H1 (cell line): ENCODE measurements around the gene MGAT5B. TPM values are rescaled to one million over a fixed set of nuclear protein-coding genes. Genes with fewer than 3 reads are reported as not detected.
A peak's percentile ranks its signal among the peaks of the same experiment; 100 is the strongest.

Experiments used
- CTCF ChIA-PET: fragments of 300-600 bp; sonication (Branson Sonifier 250); formaldehyde crosslinking; loops from one replicate; lab custom pipeline; 2021; ENCODE audit not compliant: partially characterized antibody; lab: Charles Lee
- POLR2A ChIA-PET: fragments of 300-600 bp; sonication (Branson Sonifier 250); formaldehyde crosslinking; loops from one replicate; lab custom pipeline; 2021; ENCODE audit warnings: inconsistent platforms; ENCODE audit not compliant: partially characterized antibody; lab: Charles Lee
- DNase-seq, 2 experiments: peaks; one replicate each; pipeline versions ENCODE4 v3.0.0 to v3.0.0-alpha.2; 2010 to 2022; ENCODE audit warnings: low spot score in 2 of 2, low read depth in 1 of 2, mixed read lengths in 1 of 2
- FAIRE-seq: peaks from 2 replicates; lab custom pipeline; 2011; peaks lifted over from hg19 to GRCh38; lab: Jason Lieb, UNC
- H2AFZ ChIP-seq: 2 replicates; pipeline ENCODE4 v1.8.1; 2012; ENCODE audit warnings: low read length, inconsistent platforms
- H2AK5ac ChIP-seq: 2 replicates; pipeline ENCODE4 v1.6.1; 2013; ENCODE audit warnings: low read depth, low read length
- H2BK120ac ChIP-seq: replicated peaks from 2 replicates; pipeline ENCODE3; 2013; ENCODE audit warnings: low read depth, low read length, inconsistent platforms
- H2BK12ac ChIP-seq: 2 replicates; pipeline ENCODE4 v1.6.1; 2013; ENCODE audit warnings: low read depth, low read length
- H2BK15ac ChIP-seq: 2 replicates; pipeline ENCODE4 v1.6.1; 2013; ENCODE audit warnings: low read length
- H2BK20ac ChIP-seq: 2 replicates; pipeline ENCODE4 v1.6.1; 2013; ENCODE audit warnings: low read length
- H2BK5ac ChIP-seq: 2 replicates; pipeline ENCODE4 v1.6.1; 2013; ENCODE audit warnings: low read depth, low read length
- H3K14ac ChIP-seq: 2 replicates; pipeline ENCODE4 v1.6.1; 2013; ENCODE audit warnings: inconsistent platforms; ENCODE audit not compliant: insufficient read length
- H3K18ac ChIP-seq: 2 replicates; pipeline ENCODE4 v1.6.1; 2013; ENCODE audit warnings: low read length; ENCODE audit errors: extremely low read depth
- H3K23ac ChIP-seq: 2 replicates; pipeline ENCODE4 v1.6.1; 2013; ENCODE audit warnings: inconsistent platforms; ENCODE audit not compliant: insufficient read length
- H3K23me2 ChIP-seq: 2 replicates; pipeline ENCODE4 v1.6.1; 2013; ENCODE audit warnings: low read depth, low read length
- H3K27ac ChIP-seq: 2 replicates; pipeline ENCODE4 v1.6.1; 2011; ENCODE audit warnings: low read depth, low read length, inconsistent platforms
- H3K27me3 ChIP-seq, 4 experiments: replicated peaks in 1 of 4; 1 replicate in 1 of 4; 2 replicates in 3 of 4; pipeline versions ENCODE4 v1.6.1 to v1.8.1; 2011 to 2013; ENCODE audit warnings: low read length in 3 of 4, mild to moderate bottlenecking in 3 of 4, inconsistent platforms in 2 of 4, mixed read lengths in 2 of 4, moderate library complexity in 1 of 4; ENCODE audit not compliant: control insufficient read depth in 3 of 4, insufficient read depth in 3 of 4; ENCODE audit errors: extremely low read depth in 1 of 4
- H3K36me3 ChIP-seq, 4 experiments: 2 replicates each; pipeline versions ENCODE4 v1.6.1 to v1.8.1; 2011 to 2013; ENCODE audit warnings: mild to moderate bottlenecking in 4 of 4, low read length in 3 of 4, moderate library complexity in 2 of 4, control low read depth in 1 of 4, inconsistent platforms in 1 of 4; ENCODE audit not compliant: insufficient read depth in 4 of 4, control insufficient read depth in 2 of 4
- H3K4ac ChIP-seq: replicated peaks from 2 replicates; pipeline ENCODE3; 2013; ENCODE audit warnings: low read length, low read depth, mixed read lengths, inconsistent platforms; ENCODE audit not compliant: insufficient read length
- H3K4me1 ChIP-seq, 4 experiments: replicated peaks in 1 of 4; 1 replicate in 1 of 4; 2 replicates in 3 of 4; pipeline versions ENCODE4 v1.6.1 to v1.8.1; 2011 to 2013; ENCODE audit warnings: low read length in 3 of 4, inconsistent platforms in 2 of 4, mixed read lengths in 1 of 4; ENCODE audit not compliant: insufficient read depth in 4 of 4, control insufficient read depth in 3 of 4
- H3K4me2 ChIP-seq, 2 experiments: 2 replicates each; pipeline versions ENCODE4 v1.6.1 to v1.8.1; 2011 to 2013; ENCODE audit warnings: low read depth in 2 of 2, low read length in 2 of 2, control low read depth in 1 of 2, inconsistent platforms in 1 of 2, mild to moderate bottlenecking in 1 of 2; ENCODE audit not compliant: insufficient read depth in 1 of 2
- H3K4me3 ChIP-seq, 4 experiments: fragments of 200-600, 300-600 bp in 1 of 4; sonication (generic), shearing (Covaris generic), sonication (Bioruptor Twin) in 1 of 4; 2 replicates each; pipeline versions ENCODE4 v1.5.1 to v1.8.1; 2011 to 2016; ENCODE audit warnings: low read length in 4 of 4, low read depth in 3 of 4, control low read depth in 2 of 4, inconsistent platforms in 2 of 4, mild to moderate bottlenecking in 2 of 4, mixed read lengths in 1 of 4, moderate library complexity in 1 of 4; ENCODE audit not compliant: insufficient read depth in 2 of 4; ENCODE audit errors: extremely low read depth in 1 of 4
- H3K56ac ChIP-seq: replicated peaks from 2 replicates; pipeline ENCODE3; 2013; ENCODE audit warnings: low read depth, mild to moderate bottlenecking, mixed read lengths, low read length, inconsistent platforms; ENCODE audit not compliant: insufficient read length
- H3K79me1 ChIP-seq: 2 replicates; pipeline ENCODE4 v1.6.1; 2013; ENCODE audit warnings: low read depth, low read length, control low read depth
- H3K79me2 ChIP-seq, 2 experiments: 2 replicates each; pipeline versions ENCODE4 v1.6.1 to v1.8.1; 2012 to 2013; ENCODE audit warnings: low read length in 2 of 2, mild to moderate bottlenecking in 2 of 2, inconsistent platforms in 1 of 2; ENCODE audit not compliant: insufficient read depth in 2 of 2, control insufficient read depth in 1 of 2
- H3K9ac ChIP-seq, 4 experiments: replicated peaks in 1 of 4; 1 replicate in 1 of 4; 2 replicates in 3 of 4; pipeline versions ENCODE4 v1.6.1 to v1.8.1; 2011 to 2013; ENCODE audit warnings: low read depth in 3 of 4, low read length in 3 of 4, control low read depth in 2 of 4, mild to moderate bottlenecking in 2 of 4, moderate library complexity in 2 of 4, inconsistent platforms in 1 of 4; ENCODE audit errors: extremely low read depth in 1 of 4
- H3K9me3 ChIP-seq, 2 experiments: 2 replicates each; pipeline versions ENCODE4 v1.6.1 to v1.8.1; 2012 to 2013; ENCODE audit warnings: mild to moderate bottlenecking in 2 of 2, moderate library complexity in 2 of 2, control low read depth in 1 of 2, inconsistent platforms in 1 of 2, low read depth in 1 of 2, low read length in 1 of 2, mixed read lengths in 1 of 2; ENCODE audit not compliant: insufficient read depth in 2 of 2
- H4K20me1 ChIP-seq, 2 experiments: replicated peaks in 1 of 2; 2 replicates each; pipeline versions ENCODE3 to v1.8.1; 2011 to 2013; ENCODE audit warnings: inconsistent platforms in 2 of 2, low read length in 2 of 2, mild to moderate bottlenecking in 1 of 2; ENCODE audit not compliant: insufficient read depth in 2 of 2, control insufficient read depth in 1 of 2
- H4K5ac ChIP-seq: 2 replicates; pipeline ENCODE4 v1.6.1; 2013; ENCODE audit warnings: low read length, low read depth, mixed read lengths, inconsistent platforms; ENCODE audit not compliant: insufficient read length
- H4K8ac ChIP-seq: 2 replicates; pipeline ENCODE4 v1.8.0; 2013; ENCODE audit warnings: mild to moderate bottlenecking, moderate library complexity, low read length, inconsistent platforms; ENCODE audit not compliant: insufficient read depth; ENCODE audit errors: extremely low read depth
- H4K91ac ChIP-seq: replicated peaks from 2 replicates; pipeline ENCODE3; 2013; ENCODE audit warnings: low read length, mixed read lengths, inconsistent platforms; ENCODE audit not compliant: insufficient read length
- EZH2 ChIP-seq: fragments of 200-600 bp; sonication (generic); IDR thresholded peaks from 2 replicates; pipeline ENCODE4 v1.7.1; 2012; ENCODE audit warnings: low read depth, mild to moderate bottlenecking, moderate library complexity, low read length, inconsistent platforms; ENCODE audit not compliant: severe bottlenecking
- HDAC2 ChIP-seq, 2 experiments: fragments of 300-600 bp in 1 of 2; sonication (generic) in 1 of 2; IDR thresholded peaks; 2 replicates each; pipeline ENCODE4 v1.6.1; 2011 to 2012; ENCODE audit warnings: low read depth in 2 of 2, low read length in 2 of 2, mild to moderate bottlenecking in 2 of 2, moderate library complexity in 2 of 2, borderline replicate concordance in 1 of 2, inconsistent platforms in 1 of 2
- KDM4A ChIP-seq: IDR thresholded peaks from one replicate; pipeline ENCODE4 v1.7.1; 2012; ENCODE audit warnings: low read depth, mild to moderate bottlenecking, moderate library complexity, low read length, inconsistent platforms; ENCODE audit not compliant: severe bottlenecking
- KDM5A ChIP-seq: fragments of 200-600 bp; IDR thresholded peaks from 2 replicates; pipeline ENCODE4 v1.7.1; 2012; ENCODE audit warnings: mild to moderate bottlenecking, low read length, inconsistent platforms, mixed read lengths
- WGBS, 2 experiments: shearing (Covaris generic) in 1 of 2; methylation state at CpG; one replicate each; pipeline versions ENCODE4 v1.1.6 to v1.1.7; 2013 to 2015; ENCODE audit warnings: low lambda C conversion rate in 2 of 2, mixed read lengths in 2 of 2, inconsistent platforms in 1 of 2, low coverage in 1 of 2, missing lambda C conversion rate in 1 of 2; ENCODE audit not compliant: insufficient replicate concordance in 2 of 2, insufficient coverage in 1 of 2, insufficient read length in 1 of 2; ENCODE audit errors: extremely low coverage in 1 of 2, missing lambda C conversion rate in 1 of 2; 5-methylcytosine and 5-hydroxymethylcytosine counted together
- polyA plus RNA-seq, 7 experiments: library from polyadenylated mRNA; depleted of rRNA in 3 of 7; stranded (reverse) in 5 of 7; unstranded in 2 of 7; fragments of >200 nt in 5 of 7; fragments of 200-250 nt in 2 of 7; gene quantifications; 1 replicate in 5 of 7; 2 replicates in 1 of 7; 4 replicates in 1 of 7; pipeline versions ENCODE4 v1.2.1 to v1.2.3, GENCODE V29; 2011 to 2013; ENCODE audit warnings: missing spikeins in 2 of 7, mixed read lengths in 2 of 7
- total RNA-seq: library from RNA; stranded (reverse); fragmentation: NEBNext Ultra II Directional; extraction: Animal tissue kit (Norgen Biotek cat#: 25700); gene quantifications from 2 replicates; pipeline ENCODE4 v1.2.1, GENCODE V29; 2021

The MGAT5B gene
- total and polyA plus RNA-seq, 2 of the 8 experiments (the other 6 are each of a cell fraction or from before 2014, with no cell fraction given), result 7.9 to 8.2 TPM

DNA sequence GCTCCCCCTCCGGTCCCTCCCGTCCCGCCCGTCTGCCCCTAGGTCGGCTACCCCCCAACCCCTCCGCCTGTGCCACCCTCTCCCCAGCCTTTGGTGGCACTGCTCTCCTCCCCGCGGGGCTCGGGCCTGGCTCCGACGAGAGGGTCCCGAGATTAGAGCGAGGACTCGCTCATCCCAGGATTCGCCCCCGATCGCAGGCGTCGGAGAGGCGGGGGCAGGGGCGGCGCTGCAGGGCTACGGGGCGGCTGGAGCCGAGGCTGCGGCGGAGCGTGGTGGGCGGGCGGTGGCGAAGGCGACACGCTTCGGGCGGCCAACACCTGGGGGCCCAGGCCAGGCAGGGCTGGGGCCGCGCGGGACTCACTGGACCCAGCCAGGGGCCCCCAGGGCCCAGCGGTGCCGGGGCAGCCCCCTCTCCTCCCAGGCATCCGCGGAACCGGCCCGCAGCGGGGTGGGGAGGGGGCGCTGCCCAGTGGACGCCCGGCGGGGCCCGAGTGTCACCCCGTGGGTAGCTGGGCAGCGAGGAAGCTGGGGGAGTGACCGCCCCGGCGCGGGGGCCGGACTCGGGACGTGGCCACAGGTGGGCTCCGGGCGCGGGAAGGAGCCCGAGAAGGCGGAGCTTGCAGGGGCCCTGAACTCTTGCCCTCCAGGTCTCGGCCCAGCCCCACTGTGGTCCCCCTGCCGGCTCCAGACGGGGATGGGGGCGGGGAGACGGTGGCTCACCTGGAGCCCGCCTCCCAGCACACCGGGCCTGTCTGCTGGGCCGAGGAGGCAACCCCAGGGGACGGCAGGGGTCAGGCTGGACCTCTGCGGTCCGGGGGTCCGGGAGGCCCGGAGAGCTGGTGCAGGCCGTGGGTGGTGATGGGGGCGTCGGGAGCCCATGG is 1.5 kb downstream of the MGAT5B start:
- Histone ChIP-seq H3K79me2 (no peaks in the 10 kb centered on the region), H3K14ac (no peak overlapping the region), H2BK120ac (no peak overlapping the region), H4K8ac (no peak overlapping the region), H3K18ac (no peak overlapping the region), H3K4me1 (peaks cover 5 to 17% (median 11%) of the 10 kb centered on the region in 4 experiments; a peak in 6 of 7 replicates), H3K4me3 (peak overlapping the region; percentile 35 to 80 (median 58)), H3K9me3 (no peaks in the 10 kb centered on the region; a peak in 1 of 4 replicates), H3K36me3 (no peaks in the 10 kb centered on the region), H4K5ac (no peak overlapping the region), H4K91ac (no peak overlapping the region), H3K23ac (no peak overlapping the region), H3K27me3 (peaks cover 4 to 26% (median 17%) of the 10 kb centered on the region in 4 experiments; a peak in 6 of 7 replicates), H3K79me1 (no peaks in the 10 kb centered on the region; the same call in 1 of the 2 replicates), H3K4me2 (peak overlapping the region; percentile 73 to 99), H2BK12ac (no peak overlapping the region), H3K27ac (no peak overlapping the region), H3K23me2 (peaks cover 16% of the 10 kb centered on the region; the same call in 1 of the 2 replicates), H3K9ac (no peak overlapping the region), H2BK5ac (no peak overlapping the region), H2AK5ac (no peak overlapping the region), H2BK15ac (no peak overlapping the region), H3K56ac (no peak overlapping the region), H3K4ac (no peak overlapping the region), H4K20me1 (peaks cover 0 to 7% of the 10 kb centered on the region in 2 experiments), H2BK20ac (no peak overlapping the region), H2AFZ (no peak overlapping the region)
- TF ChIP-seq KDM5A (no peak), KDM4A (peak; percentile 78), EZH2 (peak; percentile 58), HDAC2 (IDR thresholded peaks at IDR 0.05; ENCODE audit: borderline replicate concordance in 1 of 2, low read depth in 2 of 2, low read length in 2 of 2) (0 out of 4 replicates have a peak, but pooled peaks of 1 of the 2 experiments have one; percentile 14)
- DNase-seq (peak in 1 of 2 experiments; percentile 75), FAIRE-seq (no peak)
- ChIA-PET POLR2A (interaction anchor here (1.4 to 1.9 kb wide), 2 partner anchors 10 to 100 kb away, joined by 5 to 6 read pairs; no protein-coding TSS in a partner anchor), CTCF (interaction anchor here (0.6 to 4.7 kb wide), 12 partner anchors 12 to 458 kb away, joined by 3 to 70 read pairs (median 4); no protein-coding TSS in a partner anchor)
- WGBS, 2 experiments, result 3% methylated on average over 45 of the region's 80 CpGs; no CpG with 5 or more reads in 1 of the 2 experiments
